Tibial nerve (tissue), 4 donors: ENCODE results near the gene STRIT1. TPM values are rescaled to one million over a fixed set of nuclear protein-coding genes. Genes with fewer than 3 reads are reported as not detected.
"Not testable (repeated sequence)": the region's sequence is repeated elsewhere in the genome, so short reads cannot be mapped to it uniquely, and the experiment has no call there.

Experiments
- DNase-seq, 2 donors: peaks; one replicate each; pipeline ENCODE4 v3.0.0-alpha.2; 2019; ENCODE audit warnings: low spot score in 2 of 2
- H3K27ac ChIP-seq, 4 donors: fragments of 200-600 bp; sonication (generic) in 3 of 4; one replicate each; pipeline ENCODE4 v1.5.1; 2017 to 2019; ENCODE audit warnings: mild to moderate bottlenecking in 1 of 4
- H3K27me3 ChIP-seq, 2 donors: fragments of 200-600 bp; sonication (generic) in 1 of 2; one replicate each; pipeline versions ENCODE4 v1.5.1 to v1.6.0; 2017 to 2019
- H3K36me3 ChIP-seq, 3 donors: fragments of 200-600 bp; sonication (generic); one replicate each; pipeline ENCODE4 v1.5.1; 2018 to 2019
- H3K4me1 ChIP-seq, 4 donors: fragments of 200-600 bp; sonication (generic) in 3 of 4; one replicate each; pipeline ENCODE4 v1.5.1; 2017 to 2019
- H3K4me3 ChIP-seq, 4 donors: fragments of 200-600 bp; sonication (generic) in 3 of 4; one replicate each; pipeline ENCODE4 v1.5.1; 2017 to 2019; ENCODE audit warnings: mild to moderate bottlenecking in 1 of 4, moderate library complexity in 1 of 4
- H3K9me3 ChIP-seq, 4 donors: fragments of 200-600 bp; sonication (generic) in 3 of 4; one replicate each; pipeline ENCODE4 v1.5.1; 2017 to 2019
- EP300 ChIP-seq, 2 donors: sonication (generic); formaldehyde crosslinking; IDR thresholded peaks; one replicate each; pipeline ENCODE4 v1.6.1; 2017; ENCODE audit warnings: antibody characterized with exemption in 2 of 2, mild to moderate bottlenecking in 1 of 2
- POLR2A ChIP-seq, 2 donors: fragments of 450-650 bp; IDR thresholded peaks; one replicate each; pipeline ENCODE4 v1.6.1; 2017; ENCODE audit warnings: antibody characterized with exemption in 2 of 2, mild to moderate bottlenecking in 2 of 2, moderate library complexity in 2 of 2
- WGBS, 2 donors: methylation state at CpG; one replicate each; pipeline ENCODE4 v1.1.5; 2018; 5-methylcytosine and 5-hydroxymethylcytosine counted together
- total RNA-seq, 4 donors: library from RNA; depleted of rRNA; stranded (reverse); fragments of >200 nt; gene quantifications; one replicate each; pipeline ENCODE4 v1.1.0, GENCODE V29; 2016
- TF ChIP-seq, protein P1 (sequence below), 5 experiments: fragments of 200-600 bp in 3 of 5; fragments of 450-650 bp in 2 of 5; sonication (generic) in 3 of 5; IDR thresholded peaks; one replicate each; pipeline ENCODE4 v1.5.1; 2016 to 2019; ENCODE audit warnings: antibody characterized with exemption in 5 of 5, mild to moderate bottlenecking in 3 of 5, moderate library complexity in 2 of 5

STRIT1 gene
- total RNA-seq, 4 donors from 2014 or later: not detected

DNA sequence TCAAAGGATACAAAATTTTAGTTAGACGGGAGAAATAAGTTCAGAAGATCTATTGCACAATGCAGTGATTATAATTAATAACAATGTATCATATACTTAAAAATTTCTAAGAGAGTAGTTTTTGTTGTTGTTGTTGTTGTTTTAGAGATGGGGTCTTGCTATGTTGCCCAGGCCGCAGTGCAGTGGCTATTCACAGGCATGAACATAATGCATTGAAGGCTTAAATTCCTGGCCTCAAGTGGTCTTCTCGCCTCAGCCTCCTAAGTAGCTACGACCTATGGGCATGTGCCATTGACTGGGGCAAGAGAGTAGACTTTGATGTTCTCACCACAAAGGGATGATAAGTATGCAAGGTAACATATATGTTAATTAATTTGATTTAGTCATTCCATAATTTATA is 7.5 kb downstream of the STRIT1 start:
- H3K4me3 ChIP-seq: no peak overlapping the region
- no peaks in the 10 kb centered on the region for H3K27me3 ChIP-seq
- H3K36me3 ChIP-seq: no peaks in the 10 kb centered on the region
- TF ChIP-seq EP300 (IDR thresholded peaks at IDR 0.05) (no peak), POLR2A (IDR thresholded peaks at IDR 0.05) (no peak)
- TF ChIP-seq, protein P1, sequence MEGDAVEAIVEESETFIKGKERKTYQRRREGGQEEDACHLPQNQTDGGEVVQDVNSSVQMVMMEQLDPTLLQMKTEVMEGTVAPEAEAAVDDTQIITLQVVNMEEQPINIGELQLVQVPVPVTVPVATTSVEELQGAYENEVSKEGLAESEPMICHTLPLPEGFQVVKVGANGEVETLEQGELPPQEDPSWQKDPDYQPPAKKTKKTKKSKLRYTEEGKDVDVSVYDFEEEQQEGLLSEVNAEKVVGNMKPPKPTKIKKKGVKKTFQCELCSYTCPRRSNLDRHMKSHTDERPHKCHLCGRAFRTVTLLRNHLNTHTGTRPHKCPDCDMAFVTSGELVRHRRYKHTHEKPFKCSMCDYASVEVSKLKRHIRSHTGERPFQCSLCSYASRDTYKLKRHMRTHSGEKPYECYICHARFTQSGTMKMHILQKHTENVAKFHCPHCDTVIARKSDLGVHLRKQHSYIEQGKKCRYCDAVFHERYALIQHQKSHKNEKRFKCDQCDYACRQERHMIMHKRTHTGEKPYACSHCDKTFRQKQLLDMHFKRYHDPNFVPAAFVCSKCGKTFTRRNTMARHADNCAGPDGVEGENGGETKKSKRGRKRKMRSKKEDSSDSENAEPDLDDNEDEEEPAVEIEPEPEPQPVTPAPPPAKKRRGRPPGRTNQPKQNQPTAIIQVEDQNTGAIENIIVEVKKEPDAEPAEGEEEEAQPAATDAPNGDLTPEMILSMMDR (IDR thresholded peaks at IDR 0.05): no peak
- 89 to 92% methylated on average over 4 of the region's 4 CpGs for WGBS, 2 donors
- H3K4me1 ChIP-seq: no peaks in the 10 kb centered on the region
- no peaks in the 10 kb centered on the region for H3K9me3 ChIP-seq
- no peak overlapping the region for H3K27ac ChIP-seq
- DNase-seq: no peak

DNA sequence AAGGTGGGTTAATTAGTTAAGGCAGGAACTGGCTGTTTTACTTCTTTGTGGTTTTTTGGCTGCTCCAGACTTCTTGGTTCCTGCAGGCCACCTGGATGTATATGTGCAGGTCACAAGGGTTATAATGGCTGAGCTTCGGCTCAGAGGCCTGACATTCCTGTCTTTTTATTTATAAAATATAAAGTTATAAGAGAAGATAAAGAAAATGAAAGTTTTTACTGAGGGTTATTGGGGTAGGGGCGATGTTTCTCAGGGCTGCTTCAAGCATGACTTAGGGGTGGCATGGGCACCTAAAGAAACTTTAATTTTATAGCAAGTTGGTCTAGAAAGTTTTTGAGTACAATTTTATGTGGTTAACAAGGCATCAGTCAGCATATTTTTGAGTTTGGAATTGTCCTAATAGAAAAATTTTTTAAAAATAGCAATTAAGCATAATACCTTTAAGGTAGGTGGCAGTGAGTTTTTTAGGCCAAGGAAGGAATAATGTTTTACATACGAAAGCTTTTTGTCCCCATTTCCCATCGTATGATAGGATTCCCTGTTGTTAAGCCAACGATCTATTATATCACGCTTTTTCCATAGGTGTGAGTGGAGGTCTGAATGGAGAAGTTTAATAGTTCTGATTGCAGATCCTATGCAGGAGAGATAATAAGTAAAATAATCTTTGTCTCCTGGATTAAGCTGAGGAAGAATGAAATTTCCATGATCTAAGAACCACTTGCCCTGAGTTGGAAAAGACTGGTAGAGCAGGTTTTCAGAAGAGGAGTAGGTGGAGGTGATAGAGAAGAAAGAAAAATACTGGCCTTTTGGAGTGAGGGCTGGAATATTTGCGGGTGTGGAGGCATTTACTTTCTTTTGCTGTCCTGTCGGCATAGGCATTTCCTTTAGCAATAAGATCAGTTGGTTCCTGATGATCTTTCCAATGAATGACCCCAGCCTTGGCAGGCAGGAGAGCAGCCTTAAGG is 10.1 kb downstream of the STRIT1 start:
- 89 to 90% methylated on average over 8 of the region's 8 CpGs for WGBS, 2 donors
- H3K27me3 ChIP-seq: no peaks in the 10 kb centered on the region
- H3K9me3 ChIP-seq: no peaks in the 10 kb centered on the region
- TF ChIP-seq, protein P1 (IDR thresholded peaks at IDR 0.05): no peak
- TF ChIP-seq EP300 (IDR thresholded peaks at IDR 0.05): no peak
- TF ChIP-seq POLR2A (IDR thresholded peaks at IDR 0.05): no peak
- no peaks in the 10 kb centered on the region for H3K36me3 ChIP-seq
- H3K4me1 ChIP-seq: no peaks in the 10 kb centered on the region
- no peak for DNase-seq
- H3K27ac ChIP-seq: no peak overlapping the region
- H3K4me3 ChIP-seq: no peak overlapping the region

DNA sequence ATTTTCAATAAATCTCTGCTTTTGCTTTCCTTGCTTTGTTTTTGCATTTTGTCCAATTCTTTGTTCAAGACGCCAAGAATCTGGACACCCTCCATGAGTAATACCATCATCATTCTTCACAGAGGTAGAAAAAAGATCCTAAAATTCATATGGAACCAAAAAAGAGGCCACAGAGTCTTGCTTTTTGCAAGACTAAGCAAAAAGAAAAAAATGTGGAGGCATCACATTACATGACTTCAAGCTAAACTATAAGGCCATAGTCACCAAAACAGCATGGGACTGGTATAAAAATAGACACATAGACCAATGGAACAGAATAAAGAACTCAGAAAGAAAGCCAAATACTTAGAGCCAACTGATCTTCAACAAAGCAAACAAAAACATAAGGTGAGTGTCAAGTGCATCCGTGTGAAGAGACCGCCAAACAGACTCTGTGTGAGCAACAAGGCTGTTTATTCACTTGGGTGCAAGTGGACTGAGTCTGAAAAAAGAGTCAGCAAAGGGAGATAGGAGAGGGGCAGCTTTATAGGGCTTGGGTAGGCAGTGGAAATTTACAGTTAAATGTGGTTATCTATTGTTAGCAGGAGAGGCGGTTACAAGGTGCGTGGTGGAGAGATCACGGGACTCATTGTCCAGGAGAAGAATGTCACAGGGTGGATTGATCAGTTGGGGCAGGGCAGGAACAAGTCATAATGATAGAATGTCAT is 10.9 kb downstream of the STRIT1 start:
- DNase-seq: no peak
- WGBS, 2 donors: 75 to 79% methylated on average over 6 of the region's 6 CpGs
- TF ChIP-seq POLR2A (IDR thresholded peaks at IDR 0.05): no peak
- no peak for TF ChIP-seq EP300 (IDR thresholded peaks at IDR 0.05)
- TF ChIP-seq, protein P1 (IDR thresholded peaks at IDR 0.05): no peak
- Histone ChIP-seq H3K4me3 (no peak overlapping the region), H3K27me3 (no peaks in the 10 kb centered on the region), H3K36me3 (no peaks in the 10 kb centered on the region), H3K27ac (no peak overlapping the region), H3K9me3 (no peaks in the 10 kb centered on the region), H3K4me1 (no peaks in the 10 kb centered on the region)

DNA sequence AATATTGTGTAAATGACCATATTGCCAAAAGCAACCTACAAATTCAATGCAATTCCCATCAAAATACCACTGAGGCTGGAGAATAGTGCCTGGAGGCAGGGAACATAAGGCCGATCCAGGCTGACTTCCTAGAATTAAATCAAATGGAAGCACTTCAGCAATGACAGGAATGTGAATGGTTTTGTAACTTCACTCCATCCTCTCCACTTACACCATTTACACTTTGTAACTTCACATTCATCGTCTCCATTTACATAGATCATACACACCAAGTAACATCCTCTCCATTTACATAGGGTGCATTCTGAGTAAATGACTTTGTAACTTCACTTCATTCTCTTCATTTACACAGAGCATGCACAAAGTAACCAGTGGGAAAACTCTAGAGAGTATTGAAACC is 11.6 kb downstream of the STRIT1 start:
- Histone ChIP-seq H3K36me3 (no peaks in the 10 kb centered on the region), H3K4me3 (no peak overlapping the region), H3K9me3 (no peaks in the 10 kb centered on the region), H3K27ac (no peak overlapping the region), H3K27me3 (no peaks in the 10 kb centered on the region), H3K4me1 (no peaks in the 10 kb centered on the region)
- TF ChIP-seq, protein P1 (IDR thresholded peaks at IDR 0.05): no peak
- TF ChIP-seq EP300 (IDR thresholded peaks at IDR 0.05): no peak
- TF ChIP-seq POLR2A (IDR thresholded peaks at IDR 0.05): no peak
- DNase-seq: no peak
- WGBS, 2 donors: 82 to 87% methylated on average over 2 of the region's 2 CpGs

DNA sequence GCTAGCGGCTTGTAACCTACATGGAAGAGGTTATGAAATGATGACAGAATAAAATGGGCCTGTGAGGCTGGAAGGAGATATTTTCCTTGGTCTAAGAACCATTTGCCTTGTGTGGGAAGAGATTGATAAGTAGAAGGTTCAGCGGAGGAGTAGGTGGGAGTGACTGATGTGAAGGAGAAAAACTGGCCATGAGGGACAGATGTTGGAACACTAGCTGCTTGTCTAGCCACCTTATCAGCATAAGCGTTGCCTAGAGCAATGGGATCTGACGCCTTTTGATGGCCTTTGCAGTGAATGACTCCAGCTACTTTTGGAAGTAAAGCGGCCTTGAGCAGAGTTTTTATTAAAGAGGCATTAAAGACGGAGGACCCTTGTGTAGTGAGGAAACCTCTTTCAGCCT is 17.4 kb downstream of the STRIT1 start:
- not testable (repeated sequence) for H3K9me3 ChIP-seq, H3K36me3 ChIP-seq, H3K4me1 ChIP-seq, H3K27me3 ChIP-seq, DNase-seq, H3K4me3 ChIP-seq, H3K27ac ChIP-seq
- WGBS, 2 donors: 82 to 87% methylated on average over 6 of the region's 6 CpGs

DNA sequence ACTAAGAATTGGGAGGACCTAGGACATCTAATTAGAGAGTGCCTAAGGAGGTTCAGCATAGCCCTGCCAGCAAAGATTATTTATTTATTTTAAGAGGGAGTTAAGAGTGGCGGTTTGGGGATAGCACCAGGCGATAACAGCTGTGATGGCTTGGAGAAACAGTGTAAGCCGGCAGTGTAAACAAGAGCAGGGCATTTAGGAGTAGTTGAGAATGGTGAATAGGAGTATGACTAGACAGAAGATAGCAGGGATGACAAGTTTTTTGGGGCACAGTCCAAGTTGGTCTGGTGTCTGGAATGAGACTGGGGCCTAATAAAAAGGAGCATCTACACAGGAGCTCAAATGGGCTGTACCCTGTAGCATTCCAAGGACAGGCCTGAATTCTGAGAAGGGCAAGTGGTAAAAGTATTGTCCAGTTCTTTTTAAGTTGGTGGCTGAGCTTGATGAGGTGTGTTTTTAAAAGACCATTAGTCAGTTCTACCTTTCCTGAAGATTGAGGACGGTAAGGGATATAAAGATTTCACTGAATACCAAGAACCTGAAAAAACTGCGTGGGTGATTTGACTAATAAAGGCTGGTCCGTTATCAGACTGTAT is 18.2 kb downstream of the STRIT1 start:
- not testable (repeated sequence) for H3K36me3 ChIP-seq, DNase-seq, H3K4me1 ChIP-seq, H3K27ac ChIP-seq, H3K27me3 ChIP-seq, H3K4me3 ChIP-seq, H3K9me3 ChIP-seq
- WGBS, 2 donors: 92 to 94% methylated on average over 6 of the region's 6 CpGs

DNA sequence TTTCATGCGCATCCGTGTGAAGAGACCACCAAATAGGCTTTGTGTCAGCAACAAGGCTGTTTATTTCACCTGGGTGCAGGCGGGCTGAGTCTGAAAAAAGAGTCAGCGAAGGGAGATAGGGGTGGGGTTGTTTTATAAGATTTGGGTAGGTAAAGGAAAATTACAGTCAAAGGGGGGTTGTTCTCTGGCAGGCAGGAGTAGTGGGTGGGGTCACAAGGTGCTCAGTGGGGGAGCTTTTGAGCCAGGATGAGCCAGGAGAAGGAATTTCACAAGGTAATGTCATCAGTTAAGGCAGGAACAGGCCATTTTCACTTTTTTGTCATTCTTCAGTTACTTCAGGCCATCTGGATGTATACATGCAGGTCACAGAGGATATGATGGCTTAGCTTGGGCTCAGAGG is 19.0 kb downstream of the STRIT1 start:
- H3K27me3 ChIP-seq, H3K4me1 ChIP-seq, DNase-seq, H3K27ac ChIP-seq, H3K4me3 ChIP-seq, H3K9me3 ChIP-seq, H3K36me3 ChIP-seq: not testable (repeated sequence)
- 87 to 92% methylated on average over 4 of the region's 4 CpGs for WGBS, 2 donors
